HG03342 (cell line): Measurements from ENCODE around the gene PTH1R.

Source experiments
- ATAC-seq: cut with Tn5 transposase; IDR thresholded peaks from one replicate; pipeline ENCODE4 v1.9.1; 2021; ENCODE audit warnings: mild to moderate bottlenecking, moderate library complexity; ENCODE audit not compliant: unreplicated experiment

PTH1R gene

DNA sequence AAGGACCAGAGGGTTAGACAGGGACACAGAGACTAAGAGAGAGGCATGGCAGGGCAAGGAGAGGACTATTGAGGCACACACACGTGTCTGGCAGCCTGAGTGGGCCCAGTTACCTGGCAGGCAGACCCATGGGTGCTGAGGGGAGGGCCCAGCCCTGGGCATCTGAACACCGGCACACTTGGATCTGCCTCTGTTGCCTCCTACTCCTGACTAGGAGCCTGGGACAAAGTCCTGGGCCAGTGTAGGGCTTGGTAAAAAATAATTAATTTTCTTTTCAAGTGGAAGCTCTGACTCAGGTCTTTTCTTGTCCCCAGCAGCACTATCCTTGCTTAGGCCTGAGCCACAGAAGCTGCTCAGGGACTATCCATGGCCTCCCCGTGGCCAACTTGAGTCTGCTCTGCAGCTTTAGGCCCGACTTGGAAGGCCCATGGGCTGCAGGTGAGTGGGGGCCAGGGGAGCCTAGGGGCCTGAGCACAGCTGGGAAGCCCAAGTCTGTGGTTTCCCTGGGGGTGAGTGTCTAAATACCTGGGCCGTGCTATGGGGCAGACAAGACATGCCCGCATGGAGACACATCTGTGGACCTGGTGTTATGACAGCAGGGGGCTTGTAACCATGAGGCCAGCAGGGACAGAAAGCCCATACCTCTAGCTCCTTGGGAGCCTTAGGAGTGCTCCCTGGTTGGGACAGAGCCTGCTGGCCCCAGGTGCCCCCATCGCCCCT lies at the start of gene PTH1R:
PTH1R (plus strand) TSS at position 316 of the 720 bp plus-strand sequence. CDS start 5,839 bp downstream, outside the sequence.
- ATAC-seq = no peak

DNA sequence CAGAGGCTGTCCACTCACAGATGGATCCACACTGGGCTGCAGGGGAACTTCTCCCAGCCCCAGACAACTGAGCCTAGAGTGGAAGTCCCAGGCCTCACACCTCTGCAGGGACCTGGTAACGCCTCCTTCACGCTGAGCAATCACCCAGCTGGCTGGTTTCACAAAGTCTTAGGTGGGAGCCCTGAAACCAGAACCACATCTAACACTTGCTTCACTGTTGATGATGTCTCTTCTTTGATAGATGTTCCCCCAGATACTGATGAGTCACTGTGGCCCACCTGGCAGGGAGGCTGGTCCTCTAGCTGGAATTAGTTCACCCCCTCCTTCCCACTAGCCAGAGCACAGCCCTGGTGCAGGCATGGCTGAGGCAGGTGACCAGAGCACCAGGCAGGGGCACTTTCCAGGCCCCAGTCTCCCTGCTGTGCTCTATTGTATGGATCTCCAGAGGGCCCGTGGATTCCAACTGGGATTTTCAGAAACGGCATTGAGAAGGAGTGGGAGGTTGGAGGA lies 47.8 kb upstream of the PTH1R start:
- ATAC-seq = peak; percentile 91

DNA sequence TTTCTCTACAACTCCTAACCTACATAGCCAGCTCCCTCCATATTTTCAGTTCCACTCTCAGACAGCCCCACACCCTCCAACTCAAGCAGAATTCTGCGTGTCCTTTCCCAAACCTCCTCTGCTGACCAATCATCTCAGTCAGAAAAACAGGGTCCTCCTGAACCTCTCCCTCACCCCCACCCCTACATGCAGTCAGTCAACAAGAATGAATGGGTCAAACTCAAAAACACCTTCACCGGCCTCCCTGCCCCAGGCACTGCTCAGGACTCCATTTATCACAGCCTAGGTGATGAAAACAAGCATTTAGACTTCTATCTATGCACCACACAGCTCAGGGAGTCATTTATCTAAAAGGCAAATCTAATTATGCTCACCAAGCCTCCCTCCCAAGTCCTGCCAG lies 46.7 kb upstream of the PTH1R start:
- ATAC-seq = no peak

- no peak for ATAC-seq
Measured at GRCh38 chr3:46831316-46831715, 46.2 kb upstream of the PTH1R start.

- no peak for ATAC-seq
Measured at GRCh38 chr3:46831841-46832240, 45.7 kb upstream of the PTH1R start.

- no peak for ATAC-seq
Measured at GRCh38 chr3:46833346-46834300, 43.9 kb upstream of the PTH1R start.

- no peak for ATAC-seq
Measured at GRCh38 chr3:46835054-46835453, 42.5 kb upstream of the PTH1R start.

DNA sequence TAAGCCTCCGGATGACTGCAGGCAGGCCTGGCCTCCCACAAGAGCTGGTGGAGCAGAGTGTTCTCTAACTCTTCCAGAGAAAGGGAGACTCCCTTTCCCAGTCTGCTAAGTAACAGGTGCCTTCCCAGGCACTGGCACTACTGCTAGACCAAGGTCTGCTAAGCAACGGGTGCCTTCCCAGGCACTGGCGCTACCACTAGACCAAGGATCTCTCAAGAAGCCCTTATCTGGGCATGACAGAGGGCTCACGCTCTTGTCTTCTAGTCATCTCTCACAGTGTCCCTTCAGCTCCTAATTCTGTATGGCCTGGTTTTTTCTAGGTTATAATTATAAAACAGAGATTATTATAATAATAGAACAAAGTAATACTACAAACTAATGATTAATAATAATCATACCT lies 42.0 kb upstream of the PTH1R start:
- no peak for ATAC-seq

DNA sequence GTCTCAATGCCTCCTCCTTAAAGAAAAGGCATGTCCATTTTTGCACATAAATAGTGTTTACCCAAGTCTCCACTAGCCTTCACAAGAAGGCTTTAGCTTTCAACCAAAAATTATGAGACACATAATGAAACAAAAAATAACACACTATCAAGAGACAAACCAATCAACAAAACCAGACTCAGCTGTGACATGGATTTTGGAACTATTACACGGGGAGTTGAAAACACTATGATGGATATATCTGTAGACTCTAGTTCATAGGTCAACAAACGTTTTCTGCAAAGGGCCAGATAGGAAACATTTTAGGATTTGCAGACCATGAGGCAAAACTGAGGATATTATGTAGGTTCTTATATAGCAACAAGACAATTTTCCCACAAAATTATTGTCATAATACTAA lies 39.2 kb upstream of the PTH1R start:
- no peak for ATAC-seq

DNA sequence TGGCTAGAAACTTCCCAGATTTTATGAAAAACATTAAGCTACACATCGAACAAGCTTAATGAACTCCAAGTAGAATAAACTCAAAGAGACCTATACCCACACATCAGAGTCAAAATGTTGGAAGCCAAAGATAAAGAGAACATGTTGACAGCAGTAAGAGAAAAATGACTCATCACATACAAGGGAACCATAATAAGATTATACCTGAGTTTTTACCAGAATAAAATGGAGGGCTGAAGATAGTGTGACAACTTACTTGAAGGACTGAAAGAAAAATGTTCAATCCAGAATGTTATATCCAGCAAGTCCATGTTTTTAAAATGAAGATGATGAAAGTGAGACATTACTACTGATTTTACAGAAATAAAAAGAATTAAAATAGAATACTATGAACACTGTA lies 37.0 kb upstream of the PTH1R start:
- no peak for ATAC-seq

GRCh38 chr3:46843508-46843907 lies 34.0 kb upstream of the PTH1R start:
- no peak for ATAC-seq

GRCh38 chr3:46844397-46844796 lies 33.1 kb upstream of the PTH1R start:
- ATAC-seq = no peak

DNA sequence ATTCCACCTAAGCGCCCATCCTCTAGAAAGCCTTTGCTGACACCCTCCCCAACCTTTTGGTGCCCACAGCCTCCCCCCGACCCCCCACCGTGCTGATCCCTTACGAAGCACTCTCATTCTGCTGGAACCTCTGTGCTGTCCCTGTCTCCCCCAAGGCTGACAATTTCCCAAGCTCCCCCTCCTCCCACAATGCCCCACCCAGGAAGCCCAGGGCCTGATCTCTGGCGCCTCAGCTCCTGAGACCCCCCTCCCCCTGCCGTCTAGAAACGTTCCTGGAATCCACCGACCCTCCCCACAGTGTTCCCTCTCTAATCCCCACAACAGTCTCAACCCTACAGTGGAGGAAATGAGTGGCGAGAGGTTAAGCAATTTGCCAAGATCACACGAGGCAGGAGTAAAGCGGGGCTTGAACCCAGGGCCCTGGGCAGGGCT lies 32.6 kb upstream of the PTH1R start:
- ATAC-seq = no peak

DNA sequence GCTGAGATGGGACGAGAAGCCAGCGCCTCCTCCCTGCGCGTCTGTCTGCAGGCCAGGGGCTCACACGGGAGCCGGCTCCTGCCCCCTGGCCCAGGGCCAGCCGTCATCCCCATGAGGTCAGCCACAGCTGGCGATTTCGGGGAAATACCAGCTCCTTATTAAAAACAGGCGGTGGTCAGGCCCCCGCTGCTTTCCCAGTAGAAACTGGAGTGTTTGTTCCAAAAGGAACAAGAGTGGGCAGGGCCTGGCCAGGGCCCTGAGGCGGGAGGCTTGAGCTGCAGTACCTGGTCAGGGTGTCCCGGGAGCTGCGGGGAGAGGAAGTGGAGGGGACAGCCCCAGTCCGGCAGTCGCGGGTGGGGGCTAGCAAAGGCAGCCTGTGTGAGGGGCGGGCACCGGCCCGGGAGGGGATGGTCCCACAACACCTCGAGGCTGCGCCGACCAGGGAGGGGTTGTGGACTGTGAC lies 32.1 kb upstream of the PTH1R start:
- ATAC-seq = peak; percentile 44

DNA sequence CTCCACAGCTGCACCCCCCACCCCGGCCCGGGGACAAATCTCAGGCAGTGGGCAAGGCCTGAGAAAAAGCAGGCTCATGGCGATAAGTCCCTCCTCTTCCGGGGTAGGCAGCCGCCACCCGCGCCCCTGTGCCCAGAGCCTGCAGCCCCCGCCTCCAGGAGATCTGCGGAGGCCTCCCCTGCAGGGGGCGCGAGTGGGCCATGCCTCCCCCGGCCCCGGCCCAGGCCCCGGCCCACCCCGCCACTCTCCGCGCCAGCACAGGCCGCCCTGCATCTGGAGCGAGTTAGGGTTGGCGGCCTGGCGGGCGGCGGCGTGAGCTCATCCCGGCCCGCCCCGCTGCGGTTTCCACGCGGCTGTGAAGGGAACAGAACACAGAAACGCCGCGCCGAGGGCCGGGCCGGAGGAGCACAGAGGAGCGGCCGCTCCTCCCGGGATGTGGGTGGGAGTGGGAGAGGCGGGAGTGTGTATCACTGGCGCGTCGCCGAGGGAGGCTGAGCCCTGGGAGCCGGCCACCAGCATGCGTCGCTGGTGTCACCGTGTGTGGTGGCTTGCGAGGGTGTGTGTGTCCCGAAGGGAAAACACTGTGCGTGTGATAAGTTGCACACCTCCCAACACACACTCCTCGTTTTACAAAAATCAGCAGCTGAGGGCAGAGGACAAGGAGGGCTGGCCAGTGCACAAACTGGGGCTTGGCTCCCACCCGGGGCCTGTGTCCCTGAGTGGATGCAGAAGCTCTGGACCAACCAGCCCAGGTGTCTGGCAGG lies 31.5 kb upstream of the PTH1R start:
- peak; percentile 78 for ATAC-seq

DNA sequence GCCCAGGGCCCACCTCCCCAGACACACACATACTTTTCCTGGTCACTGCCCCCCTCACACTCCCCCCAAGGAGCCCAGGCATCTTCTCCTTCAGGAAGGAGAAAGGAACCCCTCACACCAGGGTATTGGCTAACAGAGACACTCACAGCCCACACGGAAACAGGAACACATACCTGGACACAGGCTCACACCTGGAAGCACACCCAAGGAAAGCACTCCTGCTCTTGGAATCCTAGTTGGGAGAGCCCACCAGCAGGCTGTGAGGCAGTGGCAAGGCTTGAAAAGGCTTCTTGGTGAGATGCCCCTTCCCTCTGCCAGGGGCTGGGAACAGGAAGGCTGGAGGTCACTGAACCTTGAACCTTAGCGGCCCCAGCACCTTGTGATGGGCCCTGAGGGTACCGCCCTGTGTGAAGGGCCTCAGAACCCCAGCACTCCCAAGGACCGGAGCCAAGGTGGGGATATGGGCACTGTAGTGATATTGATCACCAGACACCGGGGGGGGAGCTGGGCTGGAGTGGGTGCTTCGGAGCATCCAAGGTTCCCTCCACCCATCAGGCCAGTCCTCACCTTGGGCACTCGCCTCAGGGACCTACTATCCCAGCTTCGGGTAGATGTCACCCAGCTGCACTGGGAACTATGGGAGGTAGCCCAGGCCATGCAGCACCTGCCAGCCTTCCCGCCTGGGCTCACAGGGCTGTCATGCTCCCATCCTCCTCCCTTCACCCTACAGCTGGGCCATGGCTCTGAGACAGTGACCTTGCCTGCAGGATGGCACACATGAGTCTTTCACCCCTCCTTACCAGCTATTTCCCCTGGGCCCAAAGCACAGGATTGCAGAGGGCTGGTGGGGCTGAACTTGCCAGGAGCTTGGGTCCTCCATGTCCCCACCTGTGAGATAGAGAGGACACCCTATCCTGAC lies 30.6 kb upstream of the PTH1R start:
- ATAC-seq = no peak

- ATAC-seq = no peak
Measured at GRCh38 chr3:46847744-46848143, 29.8 kb upstream of the PTH1R start.

- no peak for ATAC-seq
Measured at GRCh38 chr3:46848271-46849044, 29.1 kb upstream of the PTH1R start.

DNA sequence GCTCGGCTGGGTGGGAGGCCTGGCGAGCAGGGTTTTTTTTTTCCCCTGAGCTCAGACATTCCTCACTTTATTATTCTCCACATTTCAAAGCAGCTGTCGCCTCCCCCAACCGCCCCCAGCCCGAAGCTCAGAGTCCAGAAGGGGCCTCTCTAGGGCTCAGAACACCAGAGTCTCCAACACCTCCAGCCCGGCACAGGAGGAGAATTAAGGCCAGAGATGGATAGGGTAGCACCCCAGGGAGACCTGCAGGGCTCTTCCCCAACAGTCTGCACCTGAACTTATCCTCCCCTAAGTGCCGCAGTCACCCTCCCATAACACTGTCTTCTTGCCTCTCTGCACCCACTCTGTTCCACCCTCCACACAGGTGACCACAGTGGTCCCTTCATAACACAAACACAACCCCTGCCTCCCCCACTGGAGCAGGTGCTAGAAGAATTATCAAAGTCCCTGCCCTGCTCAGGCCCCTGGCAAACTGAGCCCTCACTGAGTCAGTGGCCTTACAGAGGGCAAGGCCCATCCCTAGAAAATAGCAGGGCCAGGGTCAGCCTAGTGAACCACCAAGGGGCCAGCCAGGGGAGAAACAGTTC lies 28.4 kb upstream of the PTH1R start:
- no peak for ATAC-seq
